Measurements from ENCODE around the gene ZCCHC4.

- TF ChIP-seq CTCF (IDR thresholded peaks at IDR 0.05), result no peak
- no peak for TF ChIP-seq POLR2AphosphoS5 (IDR thresholded peaks at IDR 0.05)
Measured at GRCh38 chr4:25302626-25303025, 9.9 kb upstream of the ZCCHC4 start.
